GM12874 (cell line): ENCODE results near the gene SPNS2.

Experiments
- TF ChIP-seq, protein P1 (sequence below): IDR thresholded peaks from 2 replicates; pipeline ENCODE4 v1.5.1; 2011; ENCODE audit warnings: low read depth, mild to moderate bottlenecking, control low read depth, low read length, moderate library complexity; ENCODE audit not compliant: insufficient read depth

SPNS2 gene

DNA sequence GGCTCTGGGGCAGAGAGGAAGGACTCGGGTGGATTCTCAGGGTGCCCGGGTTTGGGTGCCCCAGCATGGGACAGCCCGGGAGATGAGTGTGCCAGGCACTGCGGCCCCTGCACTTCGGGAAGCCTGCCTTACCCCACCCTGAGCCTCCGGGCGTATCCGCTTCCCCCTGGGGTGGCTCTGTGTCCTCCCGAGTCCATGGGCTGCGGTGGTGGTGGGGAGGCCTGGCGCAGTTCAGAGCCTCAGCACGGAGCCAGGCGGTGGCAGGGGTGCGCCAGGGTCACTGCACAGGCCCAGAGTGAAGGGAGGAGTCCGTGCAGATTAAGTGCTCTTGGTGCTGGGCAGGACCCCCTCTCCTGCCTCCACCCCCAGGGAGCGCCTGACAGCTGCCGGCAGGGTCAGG lies 35.8 kb downstream of the SPNS2 start:
- TF ChIP-seq, protein P1, sequence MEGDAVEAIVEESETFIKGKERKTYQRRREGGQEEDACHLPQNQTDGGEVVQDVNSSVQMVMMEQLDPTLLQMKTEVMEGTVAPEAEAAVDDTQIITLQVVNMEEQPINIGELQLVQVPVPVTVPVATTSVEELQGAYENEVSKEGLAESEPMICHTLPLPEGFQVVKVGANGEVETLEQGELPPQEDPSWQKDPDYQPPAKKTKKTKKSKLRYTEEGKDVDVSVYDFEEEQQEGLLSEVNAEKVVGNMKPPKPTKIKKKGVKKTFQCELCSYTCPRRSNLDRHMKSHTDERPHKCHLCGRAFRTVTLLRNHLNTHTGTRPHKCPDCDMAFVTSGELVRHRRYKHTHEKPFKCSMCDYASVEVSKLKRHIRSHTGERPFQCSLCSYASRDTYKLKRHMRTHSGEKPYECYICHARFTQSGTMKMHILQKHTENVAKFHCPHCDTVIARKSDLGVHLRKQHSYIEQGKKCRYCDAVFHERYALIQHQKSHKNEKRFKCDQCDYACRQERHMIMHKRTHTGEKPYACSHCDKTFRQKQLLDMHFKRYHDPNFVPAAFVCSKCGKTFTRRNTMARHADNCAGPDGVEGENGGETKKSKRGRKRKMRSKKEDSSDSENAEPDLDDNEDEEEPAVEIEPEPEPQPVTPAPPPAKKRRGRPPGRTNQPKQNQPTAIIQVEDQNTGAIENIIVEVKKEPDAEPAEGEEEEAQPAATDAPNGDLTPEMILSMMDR = no peak

DNA sequence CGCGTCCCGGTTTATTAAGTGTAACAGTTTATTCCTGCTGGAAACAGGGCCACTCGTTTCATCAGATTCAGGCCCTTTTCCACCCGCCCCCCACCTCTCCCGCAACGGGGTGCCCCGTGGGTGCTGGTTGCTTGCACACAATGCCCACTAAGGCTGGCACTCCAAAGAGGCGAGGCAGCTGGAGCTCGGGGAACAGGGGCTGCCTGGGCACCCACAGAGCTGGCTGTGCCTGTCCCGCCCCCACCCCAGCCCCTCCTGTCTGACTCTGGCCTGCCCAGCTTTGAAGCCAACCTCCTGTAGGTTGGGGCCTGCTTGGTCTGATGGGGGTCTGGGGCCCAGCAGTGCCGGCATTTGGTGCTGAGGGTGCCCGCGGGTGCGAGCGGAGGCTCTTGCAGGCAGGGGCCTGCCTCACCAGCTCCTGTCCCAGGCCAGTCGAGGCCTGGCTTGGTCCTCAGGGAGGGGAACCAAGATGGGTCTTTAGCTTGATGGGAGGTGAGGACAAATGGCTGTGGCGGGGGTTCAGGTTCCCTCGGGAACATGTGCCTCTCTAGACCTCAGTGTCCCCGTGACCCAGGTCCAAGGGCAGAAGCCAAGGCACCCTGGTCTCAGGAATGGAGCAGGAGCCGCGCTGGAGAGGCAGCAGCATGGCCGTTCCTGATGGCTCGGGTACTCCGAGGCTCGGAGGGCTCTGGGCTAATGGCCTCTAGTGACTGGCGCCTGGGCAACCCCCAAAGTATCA lies 36.4 kb downstream of the SPNS2 start:
- TF ChIP-seq, protein P1 = no peak

GRCh38 chr17:4535667-4536258 lies 37.1 kb downstream of the SPNS2 start:
- TF ChIP-seq, protein P1 = no peak

- TF ChIP-seq, protein P1 = no peak
Observed at GRCh38 chr17:4536259-4536741, 37.6 kb downstream of the SPNS2 start.

- TF ChIP-seq, protein P1 = no peak
Observed at GRCh38 chr17:4536742-4537411, 38.2 kb downstream of the SPNS2 start.

GRCh38 chr17:4537451-4538235 lies 39.0 kb downstream of the SPNS2 start:
- TF ChIP-seq, protein P1 = no peak
